ENCODE measurements around the gene CGNL1.

DNA sequence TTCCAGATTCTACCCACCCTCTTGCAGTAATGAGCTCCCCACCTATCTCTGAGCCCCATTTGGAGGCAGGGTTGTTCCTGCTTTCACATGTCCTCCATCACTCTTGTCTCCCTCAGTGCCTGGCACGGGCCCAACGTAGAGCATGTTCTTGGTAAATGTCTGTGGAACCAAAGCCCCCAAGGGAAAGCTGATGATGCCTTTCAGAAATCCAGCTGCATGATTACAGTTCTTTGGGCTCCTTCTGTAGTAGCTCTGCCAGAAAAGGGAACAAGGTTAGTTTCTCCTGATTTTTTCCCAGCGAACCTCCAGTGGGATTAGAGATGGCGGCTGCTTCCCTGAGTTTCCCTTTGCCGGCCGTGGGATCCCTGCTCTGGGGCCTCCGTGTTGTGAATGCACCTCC lies 39.3 kb downstream of the CGNL1 start:
- TF ChIP-seq NRF1 (IDR thresholded peaks at IDR 0.05; ENCODE audit: low read depth, low read length) (no peak), MXI1 (IDR thresholded peaks at IDR 0.05; ENCODE audit: low read depth, low read length) (no peak), POLR2AphosphoS5 (IDR thresholded peaks at IDR 0.05; ENCODE audit: low read depth, low read length) (no peak), RFX5 (IDR thresholded peaks at IDR 0.05; ENCODE audit: low read length) (no peak), ELF1 (IDR thresholded peaks at IDR 0.05) (no peak)
- TF ChIP-seq, protein P1, sequence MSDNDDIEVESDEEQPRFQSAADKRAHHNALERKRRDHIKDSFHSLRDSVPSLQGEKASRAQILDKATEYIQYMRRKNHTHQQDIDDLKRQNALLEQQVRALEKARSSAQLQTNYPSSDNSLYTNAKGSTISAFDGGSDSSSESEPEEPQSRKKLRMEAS (IDR thresholded peaks at IDR 0.05; ENCODE audit: low read depth): no peak
- TF ChIP-seq, protein P2, sequence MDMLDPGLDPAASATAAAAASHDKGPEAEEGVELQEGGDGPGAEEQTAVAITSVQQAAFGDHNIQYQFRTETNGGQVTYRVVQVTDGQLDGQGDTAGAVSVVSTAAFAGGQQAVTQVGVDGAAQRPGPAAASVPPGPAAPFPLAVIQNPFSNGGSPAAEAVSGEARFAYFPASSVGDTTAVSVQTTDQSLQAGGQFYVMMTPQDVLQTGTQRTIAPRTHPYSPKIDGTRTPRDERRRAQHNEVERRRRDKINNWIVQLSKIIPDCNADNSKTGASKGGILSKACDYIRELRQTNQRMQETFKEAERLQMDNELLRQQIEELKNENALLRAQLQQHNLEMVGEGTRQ (IDR thresholded peaks at IDR 0.05; ENCODE audit: borderline replicate concordance, low read depth, low read length): no peak
- TF ChIP-seq, protein P3, sequence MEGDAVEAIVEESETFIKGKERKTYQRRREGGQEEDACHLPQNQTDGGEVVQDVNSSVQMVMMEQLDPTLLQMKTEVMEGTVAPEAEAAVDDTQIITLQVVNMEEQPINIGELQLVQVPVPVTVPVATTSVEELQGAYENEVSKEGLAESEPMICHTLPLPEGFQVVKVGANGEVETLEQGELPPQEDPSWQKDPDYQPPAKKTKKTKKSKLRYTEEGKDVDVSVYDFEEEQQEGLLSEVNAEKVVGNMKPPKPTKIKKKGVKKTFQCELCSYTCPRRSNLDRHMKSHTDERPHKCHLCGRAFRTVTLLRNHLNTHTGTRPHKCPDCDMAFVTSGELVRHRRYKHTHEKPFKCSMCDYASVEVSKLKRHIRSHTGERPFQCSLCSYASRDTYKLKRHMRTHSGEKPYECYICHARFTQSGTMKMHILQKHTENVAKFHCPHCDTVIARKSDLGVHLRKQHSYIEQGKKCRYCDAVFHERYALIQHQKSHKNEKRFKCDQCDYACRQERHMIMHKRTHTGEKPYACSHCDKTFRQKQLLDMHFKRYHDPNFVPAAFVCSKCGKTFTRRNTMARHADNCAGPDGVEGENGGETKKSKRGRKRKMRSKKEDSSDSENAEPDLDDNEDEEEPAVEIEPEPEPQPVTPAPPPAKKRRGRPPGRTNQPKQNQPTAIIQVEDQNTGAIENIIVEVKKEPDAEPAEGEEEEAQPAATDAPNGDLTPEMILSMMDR (IDR thresholded peaks at IDR 0.05): no peak
